PC-9 (cell line): ENCODE results near the gene VAC14.

Experiments used
- EZH2 ChIP-seq: fragments of 200-600 bp; sonication (generic); IDR thresholded peaks from 2 replicates; pipeline ENCODE4 v1.8.0; 2017; ENCODE audit warnings: antibody characterized with exemption, low read depth
- TF ChIP-seq, protein P1 (sequence below): fragments of 200-600 bp; sonication (generic); conservative IDR thresholded peaks from 2 replicates; pipeline ENCODE4 v1.6.1; 2017; ENCODE audit warnings: mixed run types, antibody characterized with exemption, mild to moderate bottlenecking, moderate library complexity

DNA sequence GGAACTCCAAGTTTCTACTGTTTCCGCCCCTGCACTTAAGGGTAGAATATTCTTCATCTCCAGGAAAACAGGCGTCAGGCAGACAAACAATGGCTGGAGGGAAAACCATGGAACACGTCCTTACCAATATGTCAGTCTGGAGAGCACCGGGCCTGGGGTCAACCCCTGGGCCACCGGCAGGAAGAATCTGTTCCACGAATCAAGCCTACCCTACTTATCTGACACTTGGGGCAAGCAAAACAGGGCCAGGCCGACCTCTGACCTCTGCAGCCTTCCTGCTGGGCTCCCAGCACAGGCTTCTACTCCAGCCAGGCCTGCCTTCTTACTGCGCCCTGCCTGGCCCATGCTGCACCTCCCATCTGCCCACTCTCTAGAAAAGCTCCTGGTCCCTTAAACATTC is 10.1 kb downstream of the VAC14 start:
- TF ChIP-seq, protein P1, sequence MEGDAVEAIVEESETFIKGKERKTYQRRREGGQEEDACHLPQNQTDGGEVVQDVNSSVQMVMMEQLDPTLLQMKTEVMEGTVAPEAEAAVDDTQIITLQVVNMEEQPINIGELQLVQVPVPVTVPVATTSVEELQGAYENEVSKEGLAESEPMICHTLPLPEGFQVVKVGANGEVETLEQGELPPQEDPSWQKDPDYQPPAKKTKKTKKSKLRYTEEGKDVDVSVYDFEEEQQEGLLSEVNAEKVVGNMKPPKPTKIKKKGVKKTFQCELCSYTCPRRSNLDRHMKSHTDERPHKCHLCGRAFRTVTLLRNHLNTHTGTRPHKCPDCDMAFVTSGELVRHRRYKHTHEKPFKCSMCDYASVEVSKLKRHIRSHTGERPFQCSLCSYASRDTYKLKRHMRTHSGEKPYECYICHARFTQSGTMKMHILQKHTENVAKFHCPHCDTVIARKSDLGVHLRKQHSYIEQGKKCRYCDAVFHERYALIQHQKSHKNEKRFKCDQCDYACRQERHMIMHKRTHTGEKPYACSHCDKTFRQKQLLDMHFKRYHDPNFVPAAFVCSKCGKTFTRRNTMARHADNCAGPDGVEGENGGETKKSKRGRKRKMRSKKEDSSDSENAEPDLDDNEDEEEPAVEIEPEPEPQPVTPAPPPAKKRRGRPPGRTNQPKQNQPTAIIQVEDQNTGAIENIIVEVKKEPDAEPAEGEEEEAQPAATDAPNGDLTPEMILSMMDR, result no peak
- TF ChIP-seq EZH2, result no peak
